AG09309 (cell line): ENCODE data around the gene FHAD1.

Source experiments
- DNase-seq: peaks from one replicate; pipeline ENCODE4 v3.0.0-alpha.2; 2010; ENCODE audit warnings: low read depth
- H3K4me3 ChIP-seq: 2 replicates; pipeline ENCODE4 v1.5.1; 2011; ENCODE audit warnings: mild to moderate bottlenecking, low read depth, low read length, moderate library complexity; ENCODE audit not compliant: control insufficient read depth
- TF ChIP-seq, protein P1 (sequence below): IDR thresholded peaks from 2 replicates; pipeline ENCODE4 v1.5.1; 2011; ENCODE audit warnings: mild to moderate bottlenecking, low read depth, low read length, inconsistent platforms; ENCODE audit not compliant: insufficient read depth, control insufficient read depth; ENCODE audit errors: missing control alignments

The FHAD1 gene

GRCh38 chr1:15315815-15316214, 68.8 kb downstream of the FHAD1 start:
- TF ChIP-seq, protein P1, sequence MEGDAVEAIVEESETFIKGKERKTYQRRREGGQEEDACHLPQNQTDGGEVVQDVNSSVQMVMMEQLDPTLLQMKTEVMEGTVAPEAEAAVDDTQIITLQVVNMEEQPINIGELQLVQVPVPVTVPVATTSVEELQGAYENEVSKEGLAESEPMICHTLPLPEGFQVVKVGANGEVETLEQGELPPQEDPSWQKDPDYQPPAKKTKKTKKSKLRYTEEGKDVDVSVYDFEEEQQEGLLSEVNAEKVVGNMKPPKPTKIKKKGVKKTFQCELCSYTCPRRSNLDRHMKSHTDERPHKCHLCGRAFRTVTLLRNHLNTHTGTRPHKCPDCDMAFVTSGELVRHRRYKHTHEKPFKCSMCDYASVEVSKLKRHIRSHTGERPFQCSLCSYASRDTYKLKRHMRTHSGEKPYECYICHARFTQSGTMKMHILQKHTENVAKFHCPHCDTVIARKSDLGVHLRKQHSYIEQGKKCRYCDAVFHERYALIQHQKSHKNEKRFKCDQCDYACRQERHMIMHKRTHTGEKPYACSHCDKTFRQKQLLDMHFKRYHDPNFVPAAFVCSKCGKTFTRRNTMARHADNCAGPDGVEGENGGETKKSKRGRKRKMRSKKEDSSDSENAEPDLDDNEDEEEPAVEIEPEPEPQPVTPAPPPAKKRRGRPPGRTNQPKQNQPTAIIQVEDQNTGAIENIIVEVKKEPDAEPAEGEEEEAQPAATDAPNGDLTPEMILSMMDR, result no peak
- no peak overlapping the region for H3K4me3 ChIP-seq
- no peak for DNase-seq

GRCh38 chr1:15316510-15316909, 69.5 kb downstream of the FHAD1 start:
- no peak overlapping the region for H3K4me3 ChIP-seq
- no peak for DNase-seq
- TF ChIP-seq, protein P1, result no peak

DNA sequence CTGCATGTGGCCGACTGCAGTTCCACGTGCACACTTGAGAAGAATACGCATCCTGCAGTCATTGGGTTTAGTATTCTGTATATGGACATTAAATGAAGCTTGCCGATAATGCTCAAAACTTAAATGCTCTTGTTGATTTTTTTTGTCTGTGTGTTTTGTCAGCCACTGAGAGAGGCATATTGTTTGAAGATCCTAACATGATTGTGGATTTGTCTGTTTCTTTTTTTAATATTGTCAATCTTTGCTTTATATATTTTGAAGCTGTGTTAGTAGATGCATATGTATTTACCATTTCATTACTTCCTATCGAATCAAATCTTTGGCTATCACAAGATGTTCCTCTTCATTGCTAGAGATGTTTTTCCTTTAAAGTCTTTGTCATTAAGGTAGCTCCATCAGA, 73.2 kb downstream of the FHAD1 start:
- DNase-seq, result no peak
- no peak overlapping the region for H3K4me3 ChIP-seq
- TF ChIP-seq, protein P1, result no peak

- no peak overlapping the region for H3K4me3 ChIP-seq
- no peak for DNase-seq
- TF ChIP-seq, protein P1, result no peak
Observed at GRCh38 chr1:15321601-15322000, 74.6 kb downstream of the FHAD1 start.

GRCh38 chr1:15322648-15323350, 75.8 kb downstream of the FHAD1 start:
- TF ChIP-seq, protein P1, result no peak
- no peak for DNase-seq
- H3K4me3 ChIP-seq, result no peak overlapping the region

GRCh38 chr1:15323351-15323988, 76.4 kb downstream of the FHAD1 start:
- H3K4me3 ChIP-seq, result no peak overlapping the region
- TF ChIP-seq, protein P1, result peak; percentile 99
- DNase-seq, result no peak
